Fibroblast of villous mesenchyme (primary cell): ENCODE measurements around the gene FAM13C. TPM values are rescaled to one million over a fixed set of nuclear protein-coding genes. Genes with fewer than 3 reads are reported as not detected.

Source experiments
- DNase-seq: peaks from one replicate; pipeline ENCODE4 v3.0.0-alpha.2; 2010; ENCODE audit warnings: low read depth
- H3K4me3 ChIP-seq: 2 replicates; pipeline ENCODE4 v1.5.1; 2011; ENCODE audit warnings: low read depth, mild to moderate bottlenecking, low read length
- CTCF ChIP-seq: IDR thresholded peaks from 2 replicates; pipeline ENCODE4 v1.5.1; 2012; ENCODE audit warnings: low read depth, mild to moderate bottlenecking, low read length; ENCODE audit not compliant: insufficient read depth
- total RNA-seq: library from RNA; depleted of rRNA; stranded (reverse); fragments of >200 nt; gene quantifications from 2 replicates; pipeline ENCODE4 v1.2.3, GENCODE V29; 2012

Gene FAM13C
- total RNA-seq, 1 donor: 0.43 TPM

- H3K4me3 ChIP-seq: no peak overlapping the region
- TF ChIP-seq CTCF: no peak
- no peak for DNase-seq
These were observed 48.1 kb downstream of the FAM13C start for GRCh38 chr10:59314268-59314667.

GRCh38 chr10:59312247-59312646 is 50.1 kb downstream of the FAM13C start:
- DNase-seq: no peak
- no peak for TF ChIP-seq CTCF
- H3K4me3 ChIP-seq: no peak overlapping the region

GRCh38 chr10:59311025-59311424 is 51.3 kb downstream of the FAM13C start:
- no peak for TF ChIP-seq CTCF
- no peak for DNase-seq
- no peak overlapping the region for H3K4me3 ChIP-seq

GRCh38 chr10:59310324-59310914 is 51.9 kb downstream of the FAM13C start:
- DNase-seq: no peak
- H3K4me3 ChIP-seq: no peak overlapping the region
- TF ChIP-seq CTCF: no peak

GRCh38 chr10:59304521-59305097 is 57.7 kb downstream of the FAM13C start:
- no peak overlapping the region for H3K4me3 ChIP-seq
- DNase-seq: no peak
- no peak for TF ChIP-seq CTCF

- no peak for TF ChIP-seq CTCF
- no peak for DNase-seq
- H3K4me3 ChIP-seq: no peak overlapping the region
These were observed 59.3 kb downstream of the FAM13C start for GRCh38 chr10:59303018-59303417.

DNA sequence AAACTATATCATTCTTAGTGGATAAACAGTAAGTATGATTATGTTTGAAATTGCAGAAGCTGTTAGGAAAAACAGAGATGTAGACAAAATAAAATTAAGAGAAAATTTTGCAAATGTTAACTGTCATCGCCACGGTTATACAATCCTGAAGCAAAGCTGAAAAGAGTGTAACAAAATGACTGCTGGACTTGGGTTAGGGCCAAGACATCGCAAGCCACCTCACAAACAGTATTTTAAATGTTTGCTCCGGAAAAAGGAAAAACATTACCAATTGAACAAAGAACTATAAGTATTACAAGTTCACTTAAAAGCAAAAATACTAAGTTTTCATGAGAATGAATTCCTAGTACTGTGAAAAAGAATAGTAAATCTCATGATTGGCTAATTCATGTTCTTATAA is 60.0 kb downstream of the FAM13C start:
- no peak for DNase-seq
- no peak for TF ChIP-seq CTCF
- no peak overlapping the region for H3K4me3 ChIP-seq
